OCI-LY3 (cell line): ENCODE measurements around the gene NPR3.

Experiments
- CTCF ChIP-seq: fragments of 200-600, 300-600 bp; sonication (generic); IDR thresholded peaks from 2 replicates; pipeline ENCODE4 v1.5.1; 2014; ENCODE audit warnings: antibody characterized with exemption, low read length, low read depth
- EZH2phosphoT487 ChIP-seq: fragments of 200-600 bp; shearing (Covaris generic); IDR thresholded peaks from 2 replicates; pipeline ENCODE4 v1.6.1; 2018; ENCODE audit warnings: antibody characterized with exemption, mixed run types, low read depth

- no peak for TF ChIP-seq CTCF
- no peak for TF ChIP-seq EZH2phosphoT487
These were observed 2.8 kb downstream of the NPR3 start for GRCh38 chr5:32713770-32714381.
